Spleen (tissue), 7 donors: Measurements from ENCODE around the gene AMN.

Experiments
- POLR2A ChIP-seq, 3 donors: fragments of 450-650 bp; IDR thresholded peaks; one replicate each; pipeline ENCODE4 v1.5.1; 2017; ENCODE audit warnings: antibody characterized with exemption in 3 of 3, mild to moderate bottlenecking in 1 of 3
- POLR2AphosphoS5 ChIP-seq, 3 donors: sonication (generic); formaldehyde crosslinking; IDR thresholded peaks; one replicate each; pipeline ENCODE4 v1.5.1; 2017; ENCODE audit warnings: antibody characterized with exemption in 3 of 3
- TF ChIP-seq, protein P1 (sequence below), 11 experiments: fragments of 200-600 bp in 7 of 11; fragments of 450-650 bp in 4 of 11; sonication (generic) in 4 of 11; IDR thresholded peaks in 8 of 11; conservative IDR thresholded peaks in 3 of 11; 1 replicate in 7 of 11; 2 replicates in 4 of 11; pipeline versions ENCODE4 v1.4.0 to v1.8.0; 2016 to 2021; ENCODE audit warnings: antibody characterized with exemption in 11 of 11, inconsistent platforms in 4 of 11, mild to moderate bottlenecking in 1 of 11
- donor health status: DM: no; HTN: no; CAD: no; lungs with moderate emphysema.
- donor health status: DM: no; HTN: no; CAD: no.
- donor health status: DM: no; HTN: no; CAD: no.

DNA sequence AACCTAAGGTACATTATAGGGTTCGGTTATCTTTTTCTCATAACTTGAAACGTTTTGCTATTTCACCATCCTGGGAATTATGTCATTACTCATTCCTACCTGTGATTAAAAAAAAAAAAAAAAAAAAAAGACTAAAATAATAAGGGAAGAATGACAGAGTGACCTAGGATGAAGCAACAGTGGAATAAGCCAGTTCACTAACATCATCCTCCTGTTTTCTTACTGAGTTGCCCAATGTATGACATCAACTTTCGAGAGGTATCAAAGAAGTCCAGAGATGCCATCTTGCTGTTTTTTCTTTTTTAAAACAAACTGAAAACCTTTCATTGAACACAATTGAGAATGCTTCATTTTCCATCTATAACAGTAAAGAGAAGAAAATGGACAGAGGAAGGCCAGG is 42.8 kb downstream of the AMN start:
- TF ChIP-seq POLR2A (IDR thresholded peaks at IDR 0.05) (no peak), POLR2AphosphoS5 (IDR thresholded peaks at IDR 0.05) (no peak)
- TF ChIP-seq, protein P1, sequence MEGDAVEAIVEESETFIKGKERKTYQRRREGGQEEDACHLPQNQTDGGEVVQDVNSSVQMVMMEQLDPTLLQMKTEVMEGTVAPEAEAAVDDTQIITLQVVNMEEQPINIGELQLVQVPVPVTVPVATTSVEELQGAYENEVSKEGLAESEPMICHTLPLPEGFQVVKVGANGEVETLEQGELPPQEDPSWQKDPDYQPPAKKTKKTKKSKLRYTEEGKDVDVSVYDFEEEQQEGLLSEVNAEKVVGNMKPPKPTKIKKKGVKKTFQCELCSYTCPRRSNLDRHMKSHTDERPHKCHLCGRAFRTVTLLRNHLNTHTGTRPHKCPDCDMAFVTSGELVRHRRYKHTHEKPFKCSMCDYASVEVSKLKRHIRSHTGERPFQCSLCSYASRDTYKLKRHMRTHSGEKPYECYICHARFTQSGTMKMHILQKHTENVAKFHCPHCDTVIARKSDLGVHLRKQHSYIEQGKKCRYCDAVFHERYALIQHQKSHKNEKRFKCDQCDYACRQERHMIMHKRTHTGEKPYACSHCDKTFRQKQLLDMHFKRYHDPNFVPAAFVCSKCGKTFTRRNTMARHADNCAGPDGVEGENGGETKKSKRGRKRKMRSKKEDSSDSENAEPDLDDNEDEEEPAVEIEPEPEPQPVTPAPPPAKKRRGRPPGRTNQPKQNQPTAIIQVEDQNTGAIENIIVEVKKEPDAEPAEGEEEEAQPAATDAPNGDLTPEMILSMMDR (IDR thresholded peaks at IDR 0.05 in 8 of 11, conservative IDR thresholded peaks at IDR 0.05 in 3 of 11) = no peak
